Smooth muscle cell (in vitro differentiated cells): ENCODE data around the gene TBC1D9B. TPM values are rescaled to one million over a fixed set of nuclear protein-coding genes. Genes with fewer than 3 reads are reported as not detected.

ENCODE experiments used
- DNase-seq: peaks from one replicate; lab custom pipeline; 2025; ENCODE audit not compliant: unreplicated experiment; lab: John Stamatoyannopoulos, UW
- H2AFZ ChIP-seq: fragments of 200-600 bp; sonication (generic); 2 replicates; pipeline ENCODE4 v1.6.0; 2016; ENCODE audit warnings: antibody characterized with exemption, low read depth, mild to moderate bottlenecking
- H3F3A ChIP-seq: fragments of 200-600 bp; sonication (generic); 2 replicates; pipeline ENCODE4 v1.6.0; 2017; ENCODE audit warnings: antibody characterized with exemption, low read depth
- H3K27ac ChIP-seq: fragments of 200-600 bp; sonication (generic); 2 replicates; pipeline ENCODE4 v1.5.1; 2016; ENCODE audit warnings: low read depth, mild to moderate bottlenecking
- H3K27me3 ChIP-seq: fragments of 200-600 bp; sonication (generic); 2 replicates; pipeline ENCODE4 v1.6.1; 2016; ENCODE audit warnings: low read depth, mild to moderate bottlenecking
- H3K36me3 ChIP-seq: fragments of 200-600 bp; sonication (generic); 2 replicates; pipeline ENCODE4 v1.5.1; 2016; ENCODE audit warnings: low read depth
- H3K4me1 ChIP-seq: fragments of 200-600 bp; sonication (generic); 2 replicates; pipeline ENCODE4 v1.5.1; 2016; ENCODE audit warnings: low read depth
- H3K4me2 ChIP-seq: fragments of 200-600 bp; sonication (generic); 2 replicates; pipeline ENCODE4 v1.6.0; 2016; ENCODE audit warnings: mild to moderate bottlenecking
- H3K4me3 ChIP-seq: fragments of 200-600 bp; sonication (generic); 2 replicates; pipeline ENCODE4 v1.5.1; 2016; ENCODE audit warnings: mild to moderate bottlenecking
- H3K79me2 ChIP-seq: fragments of 200-600 bp; sonication (generic); 2 replicates; pipeline ENCODE4 v1.6.0; 2016; ENCODE audit warnings: low read depth, mild to moderate bottlenecking
- H3K9ac ChIP-seq: fragments of 200-600 bp; sonication (generic); 2 replicates; pipeline ENCODE4 v1.6.0; 2016; ENCODE audit warnings: low read depth
- H3K9me3 ChIP-seq: fragments of 200-600 bp; sonication (generic); replicated peaks from 2 replicates; pipeline ENCODE4 v1.5.1; 2016; ENCODE audit warnings: low read depth
- H4K20me1 ChIP-seq: fragments of 200-600 bp; sonication (generic); 2 replicates; pipeline ENCODE4 v1.6.0; 2016; ENCODE audit warnings: low read depth
- CTCF ChIP-seq: fragments of 200-600 bp; sonication (generic); IDR thresholded peaks from 2 replicates; pipeline ENCODE4 v1.5.1; 2017; ENCODE audit warnings: borderline replicate concordance, mild to moderate bottlenecking, antibody characterized with exemption; ENCODE audit not compliant: insufficient read depth, poor library complexity, severe bottlenecking
- WGBS: methylation state at CpG from one replicate; pipeline ENCODE4 v1.1.7; 2016; ENCODE audit warnings: low lambda C conversion rate; 5-methylcytosine and 5-hydroxymethylcytosine counted together
- polyA plus RNA-seq: library from polyadenylated mRNA; unstranded; fragments of >200 nt; fragmentation: Nextera tagmentation; extraction: Ambion mirVana; gene quantifications from 2 replicates; pipeline ENCODE4 v1.2.1, GENCODE V29; 2016
- total RNA-seq: library from RNA; depleted of rRNA; stranded (reverse); fragments of >200 nt; gene quantifications from 2 replicates; pipeline ENCODE4 v1.2.3, GENCODE V29; 2014

TBC1D9B gene
- total and polyA plus RNA-seq, 2 experiments from 2014 or later = 47.5 to 62.3 TPM

- no peak overlapping the region for H2AFZ ChIP-seq
- no peaks in the 10 kb centered on the region for H3F3A ChIP-seq
- H3K9ac ChIP-seq = no peak overlapping the region
- no peak for TF ChIP-seq CTCF
- 93% methylated on average over 25 of the region's 25 CpGs for WGBS
- no peaks in the 10 kb centered on the region for H3K9me3 ChIP-seq
- H3K4me3 ChIP-seq = no peak overlapping the region
- H4K20me1 ChIP-seq = no peaks in the 10 kb centered on the region
- no peaks in the 10 kb centered on the region for H3K79me2 ChIP-seq
- H3K27ac ChIP-seq = no peak overlapping the region
- H3K4me2 ChIP-seq = no peak overlapping the region
- DNase-seq = no peak
- H3K36me3 ChIP-seq = no peaks in the 10 kb centered on the region
- H3K4me1 ChIP-seq = no peaks in the 10 kb centered on the region
- H3K27me3 ChIP-seq = no peaks in the 10 kb centered on the region
These were observed 16.7 kb downstream of the TBC1D9B start for GRCh38 chr5:179890751-179891682.

DNA sequence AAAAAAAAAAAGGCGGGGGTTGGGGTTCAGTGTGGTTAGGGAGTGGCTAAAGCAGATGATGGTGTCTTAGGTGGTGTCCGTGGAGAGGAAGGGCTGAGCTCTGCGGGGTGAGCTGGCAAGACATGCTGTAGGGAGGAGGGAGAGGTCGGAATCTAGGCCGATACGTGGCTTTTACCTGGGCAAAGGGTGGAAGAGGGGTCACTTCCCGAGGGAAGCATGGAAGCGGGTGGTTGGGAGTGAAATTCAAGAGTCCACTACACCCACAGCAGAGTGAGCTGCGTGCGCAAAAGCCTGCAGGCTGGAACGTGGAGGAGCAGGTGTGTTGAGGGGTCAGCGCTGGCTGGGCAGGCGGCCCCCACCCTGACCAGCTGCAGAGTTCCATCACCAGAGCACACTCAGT, 17.8 kb downstream of the TBC1D9B start:
- Histone ChIP-seq H3K79me2 (no peaks in the 10 kb centered on the region), H3K9me3 (no peaks in the 10 kb centered on the region), H3K27me3 (no peaks in the 10 kb centered on the region), H2AFZ (no peak overlapping the region), H3K4me2 (no peak overlapping the region), H3K4me3 (no peak overlapping the region), H3K9ac (no peak overlapping the region), H3K27ac (no peak overlapping the region), H4K20me1 (no peaks in the 10 kb centered on the region), H3K36me3 (peaks cover 3% of the 10 kb centered on the region), H3F3A (no peaks in the 10 kb centered on the region), H3K4me1 (no peaks in the 10 kb centered on the region)
- no peak for TF ChIP-seq CTCF
- 97% methylated on average over 13 of the region's 13 CpGs for WGBS
- DNase-seq = no peak

GRCh38 chr5:179887802-179888201, 19.9 kb downstream of the TBC1D9B start:
- H4K20me1 ChIP-seq = no peaks in the 10 kb centered on the region
- 98% methylated on average over 5 of the region's 6 CpGs for WGBS
- no peak for TF ChIP-seq CTCF
- H3K4me3 ChIP-seq = no peak overlapping the region
- H3K9ac ChIP-seq = no peak overlapping the region
- H3K27ac ChIP-seq = no peak overlapping the region
- H2AFZ ChIP-seq = no peak overlapping the region
- H3K4me1 ChIP-seq = no peaks in the 10 kb centered on the region
- H3K4me2 ChIP-seq = no peak overlapping the region
- peaks cover 24% of the 10 kb centered on the region for H3K36me3 ChIP-seq
- no peaks in the 10 kb centered on the region for H3F3A ChIP-seq
- H3K27me3 ChIP-seq = no peaks in the 10 kb centered on the region
- peaks cover 7% of the 10 kb centered on the region for H3K9me3 ChIP-seq
- H3K79me2 ChIP-seq = no peaks in the 10 kb centered on the region
- no peak for DNase-seq
